ENCODE measurements around the gene PTHLH. TPM values are rescaled to one million over a fixed set of nuclear protein-coding genes. Genes with fewer than 3 reads are reported as not detected.

PTHLH gene
- total RNA-seq, 1 donor from 2014 or later: 0.81 TPM

- no peak overlapping the region for H3K4me3 ChIP-seq (ENCODE audit: low read depth, low read length)
- DNase-seq (ENCODE audit: low read depth): no peak
- no peak for TF ChIP-seq CTCF (conservative IDR thresholded peaks at IDR 0.05; ENCODE audit: low read depth, low read length)
Observed at GRCh38 chr12:27964123-27964522, 8.4 kb downstream of the PTHLH start.

GRCh38 chr12:27960821-27961220 is 11.7 kb downstream of the PTHLH start:
- DNase-seq (ENCODE audit: low read depth): no peak
- H3K4me3 ChIP-seq (ENCODE audit: low read depth, low read length): no peak overlapping the region
- no peak for TF ChIP-seq CTCF (conservative IDR thresholded peaks at IDR 0.05; ENCODE audit: low read depth, low read length)

GRCh38 chr12:27958675-27959074 is 13.9 kb downstream of the PTHLH start:
- H3K4me3 ChIP-seq (ENCODE audit: low read depth, low read length): no peak overlapping the region
- DNase-seq (ENCODE audit: low read depth): no peak
- TF ChIP-seq CTCF (conservative IDR thresholded peaks at IDR 0.05; ENCODE audit: low read depth, low read length): no peak

GRCh38 chr12:27957366-27957765 is 15.2 kb downstream of the PTHLH start:
- no peak overlapping the region for H3K4me3 ChIP-seq (ENCODE audit: low read depth, low read length)
- no peak for TF ChIP-seq CTCF (conservative IDR thresholded peaks at IDR 0.05; ENCODE audit: low read depth, low read length)
- DNase-seq (ENCODE audit: low read depth): no peak

GRCh38 chr12:27953817-27954216 is 18.7 kb downstream of the PTHLH start:
- DNase-seq (ENCODE audit: low read depth): no peak
- no peak for TF ChIP-seq CTCF (conservative IDR thresholded peaks at IDR 0.05; ENCODE audit: low read depth, low read length)
- H3K4me3 ChIP-seq (ENCODE audit: low read depth, low read length): no peak overlapping the region

GRCh38 chr12:27953348-27953747 is 19.2 kb downstream of the PTHLH start:
- DNase-seq (ENCODE audit: low read depth): no peak
- TF ChIP-seq CTCF (conservative IDR thresholded peaks at IDR 0.05; ENCODE audit: low read depth, low read length): no peak
- H3K4me3 ChIP-seq (ENCODE audit: low read depth, low read length): no peak overlapping the region

GRCh38 chr12:27952510-27952909 is 20.0 kb downstream of the PTHLH start:
- TF ChIP-seq CTCF (conservative IDR thresholded peaks at IDR 0.05; ENCODE audit: low read depth, low read length): no peak
- no peak for DNase-seq (ENCODE audit: low read depth)
- H3K4me3 ChIP-seq (ENCODE audit: low read depth, low read length): no peak overlapping the region

Measured in epithelial cell of proximal tubule (primary cell).